HepG2 (cell line): ENCODE data around the gene CAPN15. TPM values are rescaled to one million over a fixed set of nuclear protein-coding genes. Genes with fewer than 3 reads are reported as not detected.

Experiments used
- AGO2 ChIP-seq: fragments of 200-400 bp; formaldehyde crosslinking; optimal IDR thresholded peaks from 2 replicates; pipeline ENCODE3; 2017; ENCODE audit warnings: mild to moderate bottlenecking, low read depth, low read length, moderate library complexity
- CHCHD3 ChIP-seq: sonication (generic); formaldehyde crosslinking; IDR thresholded peaks from 2 replicates; pipeline ENCODE4 v1.8.0; 2022; ENCODE audit warnings: mild to moderate bottlenecking, missing genetic modification reagents, moderate library complexity
- FOXJ3 ChIP-seq: sonication (generic); formaldehyde crosslinking; IDR thresholded peaks from 2 replicates; pipeline ENCODE4 v1.4.0; 2020; ENCODE audit warnings: missing genetic modification reagents, mild to moderate bottlenecking, borderline replicate concordance
- HNRNPK ChIP-seq: fragments of 200-400 bp; formaldehyde crosslinking; IDR thresholded peaks from 2 replicates; pipeline ENCODE4 v1.6.1; 2018; ENCODE audit warnings: low read length, low read depth, moderate library complexity, mild to moderate bottlenecking; ENCODE audit not compliant: poor library complexity, severe bottlenecking
- JARID2 ChIP-seq: sonication (generic); formaldehyde crosslinking; IDR thresholded peaks from 2 replicates; pipeline ENCODE4 v1.8.1; 2023; ENCODE audit warnings: missing genetic modification reagents, inconsistent platforms; ENCODE audit not compliant: insufficient replicate concordance
- KLF13 ChIP-seq: sonication (generic); formaldehyde crosslinking; IDR thresholded peaks from 2 replicates; pipeline ENCODE4 v1.4.0; 2020; ENCODE audit warnings: mild to moderate bottlenecking, missing genetic modification reagents
- MED8 ChIP-seq: sonication (generic); formaldehyde crosslinking; IDR thresholded peaks from 2 replicates; pipeline ENCODE4 v1.8.1; 2023; ENCODE audit warnings: mild to moderate bottlenecking, missing genetic modification reagents; ENCODE audit not compliant: insufficient replicate concordance
- SMAD9 ChIP-seq: sonication (generic); formaldehyde crosslinking; IDR thresholded peaks from 2 replicates; pipeline ENCODE4 v1.5.1; 2020; ENCODE audit warnings: mild to moderate bottlenecking, missing genetic modification reagents
- TGIF2 ChIP-seq: IDR thresholded peaks from 2 replicates; pipeline ENCODE4 v1.6.1; 2016; ENCODE audit warnings: control low read depth, missing compliant biosample characterization
- ZFP62 ChIP-seq: sonication (generic); formaldehyde crosslinking; IDR thresholded peaks from 2 replicates; pipeline ENCODE4 v1.4.0; 2020; ENCODE audit warnings: missing genetic modification reagents
- ZIK1 ChIP-seq: sonication (generic); formaldehyde crosslinking; IDR thresholded peaks from 2 replicates; pipeline ENCODE4 v1.5.0; 2020; ENCODE audit warnings: mild to moderate bottlenecking, low read depth, missing genetic modification reagents, borderline replicate concordance
- ZNF253 ChIP-seq: sonication (generic); formaldehyde crosslinking; IDR thresholded peaks from 2 replicates; pipeline ENCODE4 v1.8.0; 2022; ENCODE audit warnings: mild to moderate bottlenecking, missing genetic modification reagents, borderline replicate concordance
- ZNF331 ChIP-seq: sonication (generic); formaldehyde crosslinking; IDR thresholded peaks from 2 replicates; pipeline ENCODE4 v1.4.0; 2020; ENCODE audit warnings: missing genetic modification reagents
- polyA plus RNA-seq, 8 experiments: library from polyadenylated mRNA; depleted of rRNA in 3 of 8; stranded (reverse) in 7 of 8; unstranded in 1 of 8; fragments of >200 nt; fragmentation: Illumina TruSeq in 4 of 8; extraction: Trizol in 4 of 8; gene quantifications; 2 replicates each; pipeline versions ENCODE4 v1.2.1 to v1.2.3, GENCODE V29; 2011 to 2016; ENCODE audit warnings: low read depth in 4 of 8, missing spikeins in 1 of 8, mixed read lengths in 1 of 8; ENCODE audit not compliant: insufficient read depth in 1 of 8
- total RNA-seq, 5 experiments: library from RNA; depleted of rRNA; stranded (reverse); fragments of >200 nt; fragmentation: Illumina TruSeq; extraction: Trizol; gene quantifications; 2 replicates each; pipeline ENCODE4 v1.2.3, GENCODE V29; 2016; ENCODE audit warnings: low read depth in 1 of 5
- TF ChIP-seq, protein P1 (sequence below): sonication (generic); formaldehyde crosslinking; IDR thresholded peaks from 2 replicates; pipeline ENCODE4 v1.4.0; 2020; ENCODE audit warnings: mild to moderate bottlenecking, missing genetic modification reagents
- TF ChIP-seq, protein P2 (sequence below), 2 experiments: fragments of 450-650 bp in 1 of 2; sonication (generic) in 1 of 2; formaldehyde crosslinking in 1 of 2; IDR thresholded peaks; 2 replicates each; pipeline versions ENCODE4 v1.6.1 to v1.8.0; 2016 to 2022; ENCODE audit warnings: antibody characterized with exemption in 1 of 2, mild to moderate bottlenecking in 1 of 2, missing genetic modification reagents in 1 of 2

The CAPN15 gene
- total and polyA plus RNA-seq, 2 of the 13 experiments (the other 11 are each of a cell fraction or from before 2014, with no cell fraction given) = 14.9 to 24.5 TPM

DNA sequence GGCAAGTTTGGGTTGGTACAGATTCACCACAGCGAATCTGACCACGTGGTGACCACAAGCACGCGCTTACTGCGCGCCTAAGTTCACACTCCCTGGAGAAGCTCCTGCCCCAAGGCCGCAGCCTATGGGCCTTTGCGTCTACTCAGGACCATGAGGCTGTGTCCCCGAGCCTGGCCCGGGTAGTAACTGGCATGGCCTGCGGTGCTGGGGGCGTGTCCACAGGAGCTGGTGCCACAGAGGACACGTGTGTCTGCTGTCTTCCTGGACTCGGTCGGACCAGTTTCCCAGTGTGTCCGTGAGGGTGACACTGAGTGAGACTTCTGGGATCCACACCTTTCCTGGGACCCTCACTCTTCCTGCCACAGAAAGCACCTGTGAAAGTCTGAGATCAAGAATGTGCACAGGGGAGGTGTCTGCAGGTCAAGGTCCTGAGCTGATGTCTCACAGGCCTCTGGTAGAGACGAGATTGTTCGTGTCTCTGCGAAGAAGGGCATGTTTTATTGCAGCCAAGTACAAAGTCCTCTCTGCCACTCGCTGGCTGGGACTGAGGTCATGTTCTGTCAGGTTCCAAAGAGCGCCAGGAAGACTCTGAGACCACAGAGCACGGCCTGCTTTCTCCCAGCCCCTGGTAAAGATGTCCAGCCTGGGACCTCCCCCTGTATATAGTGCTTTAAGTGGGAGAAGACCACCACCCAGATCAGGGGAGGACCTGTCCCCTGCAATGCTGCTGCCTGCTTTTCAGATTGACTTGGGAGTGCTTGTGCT, 25.2 kb upstream of the CAPN15 start (continued):
- TF ChIP-seq AGO2 = peak; percentile 86
- TF ChIP-seq, protein P1, sequence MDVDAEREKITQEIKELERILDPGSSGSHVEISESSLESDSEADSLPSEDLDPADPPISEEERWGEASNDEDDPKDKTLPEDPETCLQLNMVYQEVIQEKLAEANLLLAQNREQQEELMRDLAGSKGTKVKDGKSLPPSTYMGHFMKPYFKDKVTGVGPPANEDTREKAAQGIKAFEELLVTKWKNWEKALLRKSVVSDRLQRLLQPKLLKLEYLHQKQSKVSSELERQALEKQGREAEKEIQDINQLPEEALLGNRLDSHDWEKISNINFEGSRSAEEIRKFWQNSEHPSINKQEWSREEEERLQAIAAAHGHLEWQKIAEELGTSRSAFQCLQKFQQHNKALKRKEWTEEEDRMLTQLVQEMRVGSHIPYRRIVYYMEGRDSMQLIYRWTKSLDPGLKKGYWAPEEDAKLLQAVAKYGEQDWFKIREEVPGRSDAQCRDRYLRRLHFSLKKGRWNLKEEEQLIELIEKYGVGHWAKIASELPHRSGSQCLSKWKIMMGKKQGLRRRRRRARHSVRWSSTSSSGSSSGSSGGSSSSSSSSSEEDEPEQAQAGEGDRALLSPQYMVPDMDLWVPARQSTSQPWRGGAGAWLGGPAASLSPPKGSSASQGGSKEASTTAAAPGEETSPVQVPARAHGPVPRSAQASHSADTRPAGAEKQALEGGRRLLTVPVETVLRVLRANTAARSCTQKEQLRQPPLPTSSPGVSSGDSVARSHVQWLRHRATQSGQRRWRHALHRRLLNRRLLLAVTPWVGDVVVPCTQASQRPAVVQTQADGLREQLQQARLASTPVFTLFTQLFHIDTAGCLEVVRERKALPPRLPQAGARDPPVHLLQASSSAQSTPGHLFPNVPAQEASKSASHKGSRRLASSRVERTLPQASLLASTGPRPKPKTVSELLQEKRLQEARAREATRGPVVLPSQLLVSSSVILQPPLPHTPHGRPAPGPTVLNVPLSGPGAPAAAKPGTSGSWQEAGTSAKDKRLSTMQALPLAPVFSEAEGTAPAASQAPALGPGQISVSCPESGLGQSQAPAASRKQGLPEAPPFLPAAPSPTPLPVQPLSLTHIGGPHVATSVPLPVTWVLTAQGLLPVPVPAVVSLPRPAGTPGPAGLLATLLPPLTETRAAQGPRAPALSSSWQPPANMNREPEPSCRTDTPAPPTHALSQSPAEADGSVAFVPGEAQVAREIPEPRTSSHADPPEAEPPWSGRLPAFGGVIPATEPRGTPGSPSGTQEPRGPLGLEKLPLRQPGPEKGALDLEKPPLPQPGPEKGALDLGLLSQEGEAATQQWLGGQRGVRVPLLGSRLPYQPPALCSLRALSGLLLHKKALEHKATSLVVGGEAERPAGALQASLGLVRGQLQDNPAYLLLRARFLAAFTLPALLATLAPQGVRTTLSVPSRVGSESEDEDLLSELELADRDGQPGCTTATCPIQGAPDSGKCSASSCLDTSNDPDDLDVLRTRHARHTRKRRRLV (CRISPR knock-in tag) = no peak
- peak; percentile 61; the same call in 1 of the 2 replicates for TF ChIP-seq TGIF2
- TF ChIP-seq FOXJ3 (CRISPR knock-in tag) = no peak
- TF ChIP-seq, protein P2, sequence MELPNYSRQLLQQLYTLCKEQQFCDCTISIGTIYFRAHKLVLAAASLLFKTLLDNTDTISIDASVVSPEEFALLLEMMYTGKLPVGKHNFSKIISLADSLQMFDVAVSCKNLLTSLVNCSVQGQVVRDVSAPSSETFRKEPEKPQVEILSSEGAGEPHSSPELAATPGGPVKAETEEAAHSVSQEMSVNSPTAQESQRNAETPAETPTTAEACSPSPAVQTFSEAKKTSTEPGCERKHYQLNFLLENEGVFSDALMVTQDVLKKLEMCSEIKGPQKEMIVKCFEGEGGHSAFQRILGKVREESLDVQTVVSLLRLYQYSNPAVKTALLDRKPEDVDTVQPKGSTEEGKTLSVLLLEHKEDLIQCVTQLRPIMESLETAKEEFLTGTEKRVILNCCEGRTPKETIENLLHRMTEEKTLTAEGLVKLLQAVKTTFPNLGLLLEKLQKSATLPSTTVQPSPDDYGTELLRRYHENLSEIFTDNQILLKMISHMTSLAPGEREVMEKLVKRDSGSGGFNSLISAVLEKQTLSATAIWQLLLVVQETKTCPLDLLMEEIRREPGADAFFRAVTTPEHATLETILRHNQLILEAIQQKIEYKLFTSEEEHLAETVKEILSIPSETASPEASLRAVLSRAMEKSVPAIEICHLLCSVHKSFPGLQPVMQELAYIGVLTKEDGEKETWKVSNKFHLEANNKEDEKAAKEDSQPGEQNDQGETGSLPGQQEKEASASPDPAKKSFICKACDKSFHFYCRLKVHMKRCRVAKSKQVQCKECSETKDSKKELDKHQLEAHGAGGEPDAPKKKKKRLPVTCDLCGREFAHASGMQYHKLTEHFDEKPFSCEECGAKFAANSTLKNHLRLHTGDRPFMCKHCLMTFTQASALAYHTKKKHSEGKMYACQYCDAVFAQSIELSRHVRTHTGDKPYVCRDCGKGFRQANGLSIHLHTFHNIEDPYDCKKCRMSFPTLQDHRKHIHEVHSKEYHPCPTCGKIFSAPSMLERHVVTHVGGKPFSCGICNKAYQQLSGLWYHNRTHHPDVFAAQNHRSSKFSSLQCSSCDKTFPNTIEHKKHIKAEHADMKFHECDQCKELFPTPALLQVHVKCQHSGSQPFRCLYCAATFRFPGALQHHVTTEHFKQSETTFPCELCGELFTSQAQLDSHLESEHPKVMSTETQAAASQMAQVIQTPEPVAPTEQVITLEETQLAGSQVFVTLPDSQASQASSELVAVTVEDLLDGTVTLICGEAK (IDR thresholded peaks at IDR 0.05) = no peak
- TF ChIP-seq, protein P2 (CRISPR knock-in tag; IDR thresholded peaks at IDR 0.05) = peak; percentile 72
- TF ChIP-seq ZIK1 (CRISPR knock-in tag) = no peak
- no peak for TF ChIP-seq HNRNPK
- no peak for TF ChIP-seq ZNF253
- peak; percentile 68 for TF ChIP-seq MED8 (CRISPR knock-in tag)
- TF ChIP-seq JARID2 = no peak
- TF ChIP-seq KLF13 = no peak
- 0 out of 2 replicates have a peak, but pooled peaks have one; percentile 37 for TF ChIP-seq ZNF331 (CRISPR knock-in tag)
- no peak for TF ChIP-seq CHCHD3 (CRISPR knock-in tag)
- TF ChIP-seq SMAD9 (CRISPR knock-in tag) = no peak
- TF ChIP-seq ZFP62 (CRISPR knock-in tag) = no peak
